Right lobe of liver (tissue), 4 donors: ENCODE measurements around the gene NAA20.

ENCODE experiments used
- CTCF ChIP-seq, 4 donors: fragments of 200-600 bp in 3 of 4; fragments of 450-650 bp in 1 of 4; IDR thresholded peaks; one replicate each; pipeline versions ENCODE4 v1.5.1 to v1.8.0; 2016 to 2022; ENCODE audit warnings: antibody characterized with exemption in 4 of 4, mild to moderate bottlenecking in 2 of 4
- POLR2A ChIP-seq: fragments of 450-650 bp; IDR thresholded peaks from one replicate; pipeline ENCODE4 v1.6.1; 2017; ENCODE audit warnings: antibody characterized with exemption, mild to moderate bottlenecking
- donor health status: DM: no; HTN: no; CAD: no.
- donor health status: DM: no; HTN: no; CAD: no.
- donor health status: DM: no; HTN: yes; CAD: no.

GRCh38 chr20:20075032-20075431 lies 57.9 kb downstream of the NAA20 start:
- no peak for TF ChIP-seq CTCF (IDR thresholded peaks at IDR 0.05)
- no peak for TF ChIP-seq POLR2A
